NK-92 (cell line): ENCODE measurements around the gene BPIFB4.

Experiments
- DNase-seq: peaks from one replicate; lab custom pipeline; 2025; ENCODE audit not compliant: unreplicated experiment; lab: John Stamatoyannopoulos, UW

BPIFB4 gene

GRCh38 chr20:33160681-33161080, 81.2 kb downstream of the BPIFB4 start:
- DNase-seq = no peak
